GM19324 (cell line): ENCODE data around the gene KNDC1.
"Not testable (repeated sequence)": the region's sequence is repeated elsewhere in the genome, so short reads cannot be mapped to it uniquely, and the experiment has no call there.

Source experiments
- ATAC-seq: cut with Tn5 transposase; IDR thresholded peaks from one replicate; pipeline ENCODE4 v1.9.1; 2021; ENCODE audit warnings: mild to moderate bottlenecking, moderate library complexity; ENCODE audit not compliant: unreplicated experiment, low FRiP score

KNDC1 gene

DNA sequence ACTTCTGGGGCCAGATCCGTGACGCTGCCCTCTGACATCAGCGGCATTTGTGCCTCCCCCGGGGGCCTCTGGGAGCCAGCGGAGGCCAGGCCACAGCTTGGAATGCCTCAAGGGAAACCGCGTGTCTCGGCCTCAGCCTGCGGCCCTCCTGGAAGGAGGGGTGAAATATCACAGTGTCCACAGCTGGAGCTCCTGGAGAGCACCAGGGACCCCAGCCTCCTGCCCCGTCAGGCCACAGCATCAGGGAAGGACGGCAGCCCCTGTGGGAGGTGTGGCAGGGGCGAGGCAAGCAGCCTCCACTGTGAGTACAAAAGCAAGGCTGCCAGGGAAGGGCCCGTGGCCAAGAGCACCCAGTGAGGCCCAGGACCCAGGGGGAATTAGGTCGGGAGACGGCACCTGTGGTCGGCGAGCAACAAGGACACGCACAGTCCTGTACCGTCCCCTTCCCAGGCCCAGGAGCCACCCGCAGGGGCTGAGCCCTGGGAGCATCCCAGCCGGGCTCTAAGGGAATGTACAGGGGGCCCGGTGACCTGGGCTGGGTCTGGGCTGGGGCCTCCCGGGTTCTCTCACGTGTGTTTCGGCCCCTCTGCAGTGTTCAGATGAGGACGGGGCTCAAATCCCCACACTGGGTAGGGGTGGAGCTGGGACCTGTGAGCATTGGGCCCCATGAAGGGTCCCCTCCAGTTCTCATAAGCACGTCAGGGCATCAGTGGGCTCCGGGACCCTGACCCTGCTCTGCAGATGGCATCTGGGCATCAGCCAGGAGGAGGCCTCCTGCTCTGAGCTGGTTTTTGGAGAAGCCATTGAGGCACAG lies 18.7 kb upstream of the KNDC1 start:
- ATAC-seq, result no peak

DNA sequence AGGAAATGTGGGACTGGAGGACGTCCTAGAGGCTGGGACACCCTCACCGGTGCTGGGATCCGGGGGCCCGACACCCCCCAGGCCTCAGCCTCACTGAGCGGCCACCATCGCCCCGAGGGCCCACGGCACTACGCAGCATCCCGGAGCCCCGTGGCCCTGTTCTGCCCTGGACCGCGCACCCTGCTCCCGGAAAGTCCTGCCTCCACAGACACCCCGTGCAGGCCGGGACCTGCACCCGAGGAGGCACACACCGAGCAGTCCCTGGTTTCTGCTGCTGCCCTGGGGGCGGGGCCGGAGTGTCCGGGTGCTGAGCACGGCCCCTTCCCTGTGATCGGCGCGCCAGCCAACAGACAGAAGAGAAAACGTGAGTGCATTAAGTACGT lies 18.1 kb upstream of the KNDC1 start:
- no peak for ATAC-seq

DNA sequence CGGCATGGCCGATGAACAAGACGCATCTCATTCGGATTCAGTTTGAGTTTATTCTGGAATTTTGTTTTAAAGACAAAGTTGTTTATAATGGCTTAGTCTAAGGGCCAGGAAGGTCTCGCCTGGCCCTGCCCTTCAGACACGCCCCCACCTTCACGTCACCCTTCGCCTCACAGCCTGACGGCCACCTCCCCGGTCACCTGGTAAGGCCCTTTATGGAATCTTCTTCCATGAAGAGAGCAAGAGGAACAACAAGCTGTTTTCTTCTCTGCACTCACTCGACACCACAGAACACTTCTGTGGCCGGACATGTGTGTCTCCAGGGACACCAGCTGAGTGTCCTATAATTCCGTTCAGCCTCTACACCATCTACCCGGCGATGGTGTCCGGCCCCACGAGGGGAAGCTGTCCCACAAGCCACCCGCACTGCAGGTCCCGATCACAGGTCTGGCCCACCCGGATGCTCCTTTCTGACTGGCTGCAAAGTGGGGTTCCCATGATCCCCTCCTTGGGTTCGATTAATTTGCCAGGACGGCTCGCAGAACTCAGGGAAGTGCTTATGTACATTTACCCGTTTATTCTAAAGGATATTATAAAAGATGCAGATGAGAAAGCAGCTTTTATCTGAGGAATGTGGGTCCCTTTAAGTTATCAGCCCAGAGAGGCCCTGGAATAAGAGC lies 17.4 kb upstream of the KNDC1 start:
- ATAC-seq, result no peak

DNA sequence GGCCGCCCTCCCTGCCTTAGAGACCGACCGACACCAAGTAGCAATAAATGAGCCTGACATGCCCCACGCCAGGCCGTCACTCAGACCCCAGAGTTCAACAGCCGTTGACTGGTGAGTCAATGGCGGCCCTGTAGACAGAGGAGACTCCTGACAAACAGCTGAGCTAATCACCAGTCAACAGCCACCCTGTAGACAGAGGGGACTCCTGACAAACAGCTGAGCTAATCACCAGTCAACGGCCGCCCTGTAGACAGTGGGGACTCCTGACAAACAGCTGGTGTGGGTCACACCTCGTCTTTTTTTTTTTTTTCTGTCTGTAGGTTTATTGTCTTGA lies 16.9 kb upstream of the KNDC1 start:
- ATAC-seq, result no peak

DNA sequence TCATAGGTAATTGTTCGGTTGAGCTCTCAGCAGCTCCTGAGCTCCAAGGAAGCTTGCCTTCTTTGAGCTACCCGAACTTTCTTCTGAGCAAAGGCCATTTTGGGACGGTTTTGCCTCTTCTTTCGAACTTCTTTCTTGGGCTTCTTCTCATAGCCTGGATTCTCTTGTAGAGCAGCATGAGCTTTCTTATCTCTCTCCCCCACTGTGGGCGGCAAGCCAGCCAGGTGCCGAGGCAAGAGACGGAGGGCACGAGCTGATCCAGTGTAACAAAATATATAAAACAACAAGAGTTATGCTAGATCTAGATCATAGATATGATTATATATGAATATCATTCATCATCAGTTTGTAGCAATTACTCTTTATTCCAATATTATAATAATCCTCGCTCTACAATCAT lies 16.5 kb upstream of the KNDC1 start:
- no peak for ATAC-seq

DNA sequence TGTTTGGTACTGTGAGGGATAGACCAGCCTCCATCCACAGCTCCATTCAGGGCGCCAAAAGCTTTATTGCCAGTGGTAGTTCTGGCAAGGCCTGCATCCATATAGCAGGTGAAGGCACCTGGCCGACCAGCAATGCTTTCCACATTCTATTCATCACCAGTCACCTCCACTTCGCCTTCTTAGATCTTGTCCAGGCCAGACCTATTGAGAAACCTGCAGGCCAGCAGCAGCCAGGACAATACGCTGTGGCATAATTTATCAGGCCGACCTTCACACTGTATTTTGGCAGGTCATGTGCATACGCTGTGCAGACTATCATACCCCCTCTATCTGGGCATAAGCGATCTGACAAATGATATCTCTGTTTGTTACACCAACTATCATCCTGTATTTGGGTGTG lies 15.2 kb upstream of the KNDC1 start:
- no peak for ATAC-seq

DNA sequence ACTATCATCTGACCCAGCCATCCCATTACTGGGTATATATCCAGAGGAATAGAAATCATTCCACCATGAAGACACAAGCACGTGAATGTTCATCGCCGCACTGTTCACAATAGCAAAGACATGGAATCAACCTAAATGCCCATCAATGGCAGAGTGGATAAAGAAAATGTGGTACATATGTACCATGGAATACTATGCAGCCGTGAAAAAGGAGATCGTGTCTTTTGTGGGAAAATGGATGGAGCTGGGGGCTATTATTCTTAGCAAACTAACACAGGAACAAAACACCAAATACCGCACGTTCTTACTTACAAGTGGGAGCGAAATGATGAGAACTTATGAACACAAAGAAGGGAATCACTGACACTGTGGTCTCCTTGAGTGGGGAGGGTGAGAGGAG lies 9.8 kb upstream of the KNDC1 start:
- ATAC-seq, result no peak

DNA sequence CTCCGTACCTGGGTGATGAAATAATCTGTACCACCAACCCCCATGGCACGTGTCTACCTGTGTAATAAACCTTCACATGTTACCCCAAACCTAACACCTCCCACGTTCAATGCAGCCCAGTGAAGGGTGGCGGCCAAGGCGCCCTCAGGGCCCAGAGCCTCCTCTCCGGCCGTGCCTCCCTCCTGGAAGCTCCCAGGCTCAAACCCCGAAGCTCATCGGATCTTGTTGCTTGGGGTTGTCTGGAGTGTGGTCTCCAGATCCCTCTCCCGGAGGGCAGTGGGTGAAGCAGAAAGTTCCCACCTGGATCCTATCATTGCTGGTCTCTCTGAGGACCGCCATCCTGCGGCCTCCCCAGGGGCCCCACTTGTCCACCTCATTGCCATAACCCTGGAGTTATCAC lies 9.4 kb upstream of the KNDC1 start:
- no peak for ATAC-seq

DNA sequence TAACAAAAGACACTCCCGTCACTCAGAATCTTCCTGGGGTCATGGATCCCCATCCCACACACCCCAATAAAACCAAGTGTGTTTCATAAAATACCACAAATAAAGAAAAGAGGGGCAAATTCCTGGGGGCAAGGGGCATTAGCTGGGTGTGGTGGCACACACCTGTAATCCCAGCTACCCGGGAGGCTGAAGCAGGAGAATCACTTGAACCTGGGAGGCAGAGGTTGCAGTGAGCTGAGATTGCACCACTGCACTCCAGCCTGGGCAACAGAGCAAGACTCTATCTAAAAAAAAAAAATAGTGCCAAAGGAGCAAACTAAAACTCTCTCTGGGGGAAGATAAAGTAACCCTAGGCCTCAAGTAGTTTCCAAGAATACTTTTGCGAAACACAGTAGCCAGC lies 8.9 kb upstream of the KNDC1 start:
- not testable (repeated sequence) for ATAC-seq

DNA sequence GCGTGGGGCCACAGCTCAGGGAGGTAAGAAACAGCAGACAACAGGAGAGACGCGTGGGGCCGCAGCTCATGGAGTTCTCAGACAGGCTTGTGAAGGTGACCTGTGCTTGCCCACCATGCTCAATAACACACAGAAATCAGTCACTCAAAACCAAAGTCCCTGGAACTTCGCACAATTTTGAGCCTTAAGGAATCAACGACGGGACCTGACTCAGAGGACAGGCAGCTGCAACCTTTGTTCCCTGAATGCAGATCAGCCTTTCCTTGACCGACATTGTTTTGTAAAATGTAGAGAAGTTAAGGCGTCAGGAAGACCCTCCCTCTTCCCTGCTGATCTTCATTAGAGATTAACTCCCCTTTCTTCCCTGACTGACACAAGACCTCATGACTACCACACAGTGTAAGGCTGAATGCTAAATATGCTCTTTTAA lies 8.5 kb upstream of the KNDC1 start:
- no peak for ATAC-seq

DNA sequence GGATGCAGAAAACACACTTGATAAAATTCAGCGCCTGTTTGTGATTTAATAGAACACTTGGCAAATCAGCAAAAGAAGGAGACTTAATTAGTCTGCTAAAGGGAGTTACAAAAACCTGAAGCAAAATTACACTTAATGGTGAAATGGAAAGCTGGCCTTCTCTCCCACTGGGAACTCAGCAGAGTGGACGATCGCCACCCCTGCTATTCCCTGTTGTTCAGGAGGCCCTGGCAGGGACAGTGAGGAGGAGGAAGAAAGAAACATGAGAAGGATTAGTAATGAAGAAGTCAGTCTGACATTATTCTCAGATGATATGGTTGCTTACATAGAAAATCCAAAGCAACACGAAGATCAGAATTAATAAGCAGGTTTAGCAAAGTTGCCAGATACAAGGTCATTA lies 5.6 kb upstream of the KNDC1 start:
- ATAC-seq, result no peak

DNA sequence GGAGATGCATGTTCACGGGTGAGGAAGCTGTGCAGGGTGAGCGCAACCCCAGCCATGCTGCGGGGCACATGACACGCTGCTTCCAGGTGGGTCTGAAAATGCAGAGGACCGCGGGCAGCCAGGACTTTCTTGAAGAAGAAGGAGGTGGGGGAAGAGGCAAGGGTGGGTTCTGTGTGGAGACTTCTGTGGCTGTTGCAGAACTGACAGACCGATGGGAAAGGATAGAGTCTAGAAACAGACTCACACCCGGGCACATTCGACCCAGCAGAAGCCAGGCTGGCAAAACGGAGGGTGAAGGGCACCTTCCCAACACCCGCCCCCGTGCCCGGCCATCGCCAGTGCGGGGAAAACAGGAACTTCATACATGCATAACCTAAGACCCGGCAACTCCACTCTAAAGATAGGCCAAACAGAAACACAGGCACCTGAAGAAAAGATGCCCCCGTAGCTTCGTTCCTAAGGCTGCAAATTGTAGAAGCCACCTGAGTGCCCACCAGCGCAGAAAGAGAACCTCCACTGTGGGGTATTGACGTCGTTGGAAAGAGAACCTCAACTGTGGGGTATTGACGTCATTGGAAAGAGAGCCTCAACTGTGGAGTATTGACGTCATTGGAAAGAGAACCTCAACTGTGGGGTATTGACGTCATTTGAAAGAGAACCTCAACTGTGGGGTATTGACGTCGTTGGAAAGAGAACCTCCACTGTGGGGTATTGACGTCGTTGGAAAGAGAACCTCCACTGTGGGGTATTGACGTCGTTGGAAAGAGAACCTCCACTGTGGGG lies 4.8 kb upstream of the KNDC1 start:
- no peak for ATAC-seq

DNA sequence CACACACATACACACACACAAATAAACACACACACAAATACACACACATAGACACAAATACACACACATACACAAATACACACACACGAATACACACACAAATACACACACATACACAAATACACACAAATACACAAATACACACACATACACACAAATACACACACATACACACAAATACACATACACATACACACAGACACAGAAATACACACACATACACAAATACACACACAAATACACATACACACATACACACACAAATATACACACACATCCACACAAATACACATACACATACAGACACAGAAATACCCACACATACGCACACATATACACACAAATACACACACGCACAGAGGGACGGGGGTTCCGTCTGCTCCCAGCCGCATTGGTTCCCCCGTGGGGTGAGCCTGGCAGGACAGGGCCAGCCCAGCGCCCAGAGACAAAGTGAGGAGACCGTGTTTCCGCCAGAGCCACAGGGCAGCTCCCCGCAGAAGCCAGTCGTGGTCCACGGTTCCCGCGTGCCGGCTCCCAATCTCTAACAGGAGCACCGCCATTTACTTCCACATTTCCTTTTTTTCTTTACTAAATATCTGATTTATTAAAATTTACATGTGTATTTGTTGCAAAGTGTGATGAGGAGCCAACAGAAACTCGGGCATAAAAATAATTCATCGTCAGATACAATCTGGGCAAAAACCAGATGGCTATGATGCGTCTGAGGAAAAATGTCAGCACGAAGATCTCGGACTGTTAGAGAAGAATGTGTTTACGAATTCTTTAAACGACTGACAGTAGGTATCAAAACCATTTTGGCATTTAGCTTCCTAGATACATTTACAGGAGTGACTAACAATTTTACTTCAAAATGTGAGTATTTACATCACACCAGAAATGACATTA lies 3.1 kb upstream of the KNDC1 start:
- no peak for ATAC-seq

DNA sequence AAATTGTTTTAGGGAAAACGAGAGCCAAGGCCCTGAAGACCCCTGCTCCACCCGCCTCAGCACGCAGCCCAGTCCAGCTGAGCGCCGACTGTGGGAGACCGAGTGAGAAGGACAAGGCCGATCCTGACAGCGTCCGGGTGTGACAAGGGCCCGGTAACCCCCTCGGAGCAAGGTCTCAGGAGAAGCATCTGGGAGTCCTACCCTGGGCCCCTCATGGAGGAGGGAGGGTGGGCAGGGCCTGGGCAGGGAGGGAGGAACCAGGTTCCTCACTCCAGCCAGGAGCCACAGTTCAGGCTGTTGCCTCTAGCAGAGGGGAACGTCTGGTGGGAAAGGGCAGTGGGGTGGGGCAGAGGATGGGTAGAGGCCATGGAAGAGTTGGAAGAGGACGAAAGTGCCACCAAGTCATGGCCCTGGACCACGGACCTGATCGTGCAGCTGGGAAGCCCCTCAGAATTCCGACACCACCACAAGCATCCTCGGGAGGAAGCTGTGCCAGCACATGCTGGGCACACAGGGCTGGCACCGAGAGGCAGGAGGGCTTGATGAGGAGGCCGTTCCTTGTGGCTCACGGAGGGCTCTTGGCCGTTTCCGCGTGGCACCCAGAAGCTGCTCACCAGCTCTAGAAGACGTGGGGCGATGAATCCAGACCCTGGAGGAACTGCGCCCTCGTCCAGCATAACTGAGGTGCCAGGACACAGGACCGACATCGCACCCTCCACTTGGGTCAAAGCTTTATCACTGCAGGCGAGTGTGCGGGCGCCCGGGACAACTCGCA lies 2.2 kb upstream of the KNDC1 start:
- no peak for ATAC-seq

DNA sequence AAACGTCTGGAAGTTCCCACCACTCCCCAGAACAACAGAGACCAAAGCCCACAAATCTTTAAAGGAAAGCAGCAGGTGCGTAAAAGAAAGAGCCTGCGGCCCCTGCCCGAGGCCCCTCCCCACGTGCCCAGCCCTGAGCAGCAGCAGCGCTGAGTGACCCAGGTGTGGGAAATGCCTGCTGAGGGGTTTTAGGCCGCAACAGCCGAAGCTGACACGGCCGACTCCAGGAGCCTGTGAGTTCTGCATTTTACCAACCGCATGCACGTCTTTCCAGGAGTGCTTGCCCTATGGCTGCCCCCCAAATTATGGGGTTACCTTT lies 1.6 kb upstream of the KNDC1 start:
- no peak for ATAC-seq

DNA sequence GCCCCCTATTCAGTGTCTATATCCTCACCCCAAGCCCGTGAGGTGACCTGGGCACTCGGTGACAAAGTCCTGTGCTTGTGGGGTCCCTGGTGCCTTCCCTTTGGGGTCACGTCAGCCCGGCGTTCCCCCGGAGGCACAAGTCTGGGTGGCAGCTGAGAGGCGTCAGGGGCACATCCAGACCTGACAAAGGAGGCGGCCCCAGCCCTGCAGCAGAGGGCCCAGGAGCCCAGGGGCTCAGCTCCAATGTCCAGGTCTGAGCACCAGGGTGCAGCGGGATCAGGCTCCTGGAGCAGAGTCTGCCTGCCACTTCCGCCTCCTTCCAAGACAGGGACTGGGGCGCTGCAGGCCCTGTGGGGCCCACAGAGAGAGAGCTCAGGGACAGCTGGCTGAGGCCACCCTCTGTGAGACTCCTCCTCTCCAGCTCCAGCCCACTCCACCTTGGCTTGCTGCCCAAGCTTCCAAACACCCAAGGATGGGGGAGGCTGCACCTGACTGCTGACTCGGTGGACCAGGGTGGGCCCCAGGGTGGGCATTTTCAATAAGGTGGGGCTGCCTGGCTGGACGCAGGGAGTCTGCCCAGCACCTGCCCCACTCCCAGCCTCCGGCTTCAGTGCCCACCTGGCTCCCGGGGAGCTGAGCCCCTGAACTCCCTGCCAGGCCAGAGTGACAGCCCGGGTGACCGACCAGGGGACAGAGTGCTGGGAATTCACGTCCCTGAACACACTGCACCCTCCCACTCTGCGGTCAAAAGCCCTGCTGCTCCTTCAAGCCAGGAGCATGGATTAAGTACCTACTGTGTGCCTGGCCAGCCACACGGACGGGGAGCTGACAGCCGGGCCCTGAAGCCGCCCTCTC lies 1.0 kb upstream of the KNDC1 start:
- no peak for ATAC-seq

DNA sequence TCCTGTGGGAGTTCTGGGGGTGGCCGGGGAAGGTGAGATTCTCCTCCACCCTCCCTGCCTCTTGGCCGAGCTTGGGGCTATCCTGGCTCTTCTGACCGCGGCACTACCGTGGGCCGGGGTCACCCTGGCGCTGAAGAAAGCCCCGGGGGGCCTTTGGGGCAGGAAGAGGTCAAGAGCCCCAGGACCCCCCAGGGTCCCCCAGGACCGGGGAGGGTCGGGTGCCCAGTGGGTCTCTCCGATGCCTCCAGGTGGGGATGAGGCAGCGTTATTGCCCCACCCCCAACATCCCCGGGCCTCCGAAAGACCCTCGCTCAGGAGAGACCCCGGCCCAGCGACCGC lies 439 bp upstream of the KNDC1 start:
- no peak for ATAC-seq

DNA sequence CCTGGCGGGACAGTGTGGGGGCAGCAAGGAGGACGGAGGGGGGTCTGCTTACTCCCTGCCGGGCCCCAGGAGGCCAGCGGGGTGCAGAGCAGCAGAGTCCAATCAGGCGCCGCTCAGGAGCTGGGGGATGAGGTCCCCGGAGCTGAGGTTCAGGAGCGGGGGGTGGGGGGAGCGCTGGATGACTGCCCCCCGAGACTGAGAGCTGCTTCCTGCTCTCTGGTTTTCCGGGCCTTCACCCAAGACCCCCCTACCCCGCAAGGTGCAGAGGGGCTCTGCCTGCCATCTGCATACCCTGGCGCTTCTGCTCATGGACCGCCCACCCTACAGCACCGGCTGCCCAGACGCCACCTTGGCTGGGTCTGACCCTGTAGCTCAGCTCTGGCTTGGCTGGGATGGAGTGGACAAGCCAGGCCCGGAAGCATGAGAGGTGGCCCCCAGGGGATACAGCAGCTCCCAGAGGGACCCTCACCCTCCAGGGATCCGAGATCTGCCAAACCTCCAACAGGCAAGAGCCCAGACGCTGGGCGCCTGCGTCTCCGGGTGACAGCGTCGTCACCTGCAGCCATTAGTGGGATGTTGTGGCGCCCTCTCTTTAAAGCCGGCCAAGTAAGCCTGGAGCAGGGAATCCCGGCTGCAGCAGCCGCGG lies 930 bp downstream of the KNDC1 start:
- no peak for ATAC-seq
